Lower lobe of right lung (tissue), 2 donors: Measurements from ENCODE around the gene GON7. TPM values are rescaled to one million over a fixed set of nuclear protein-coding genes. Genes with fewer than 3 reads are reported as not detected.

Source experiments
- ATAC-seq, 2 donors: fragments of 200-7000 bp; cut with Tn5 transposase; one replicate each; pipeline ENCODE4 v1.9.1; 2020 to 2022; ENCODE audit warnings: mild to moderate bottlenecking in 2 of 2, moderate library complexity in 2 of 2
- DNase-seq: peaks from one replicate; pipeline ENCODE4 v3.0.0-alpha.2; 2020
- H3K27ac ChIP-seq: fragments of 200-600 bp; one replicate; pipeline ENCODE4 v1.8.0; 2022
- H3K27me3 ChIP-seq: fragments of 200-600 bp; one replicate; pipeline ENCODE4 v1.8.0; 2022; ENCODE audit warnings: low read depth
- H3K36me3 ChIP-seq: fragments of 200-600 bp; one replicate; pipeline ENCODE4 v1.8.0; 2022; ENCODE audit warnings: mild to moderate bottlenecking
- H3K4me1 ChIP-seq: fragments of 200-600 bp; one replicate; pipeline ENCODE4 v1.8.0; 2022
- H3K4me3 ChIP-seq: fragments of 200-600 bp; one replicate; pipeline ENCODE4 v1.8.0; 2022; ENCODE audit warnings: mild to moderate bottlenecking
- H3K9me3 ChIP-seq: fragments of 200-600 bp; one replicate; pipeline ENCODE4 v1.8.0; 2022
- intact Hi-C: fragments of 100-400 bp; cut with DNase I; formaldehyde crosslinking; loops from one replicate; pipeline ENCODE4 v1.11.0; 2022
- total RNA-seq: library from RNA; stranded (reverse); fragmentation: NEBNext Ultra II Directional; extraction: Animal tissue kit (Norgen Biotek cat#: 25700); gene quantifications from one replicate; pipeline ENCODE4 v1.2.1, GENCODE V29; 2021
- TF ChIP-seq, protein P1 (sequence below): fragments of 200-600 bp; IDR thresholded peaks from one replicate; pipeline ENCODE4 v1.8.0; 2022; ENCODE audit warnings: antibody characterized with exemption, mild to moderate bottlenecking
- donor health status: DM: no; HTN: yes; CAD: no; lungs with severe emphysema.

Gene GON7
- total RNA-seq, 1 donor from 2014 or later: 12.9 TPM

DNA sequence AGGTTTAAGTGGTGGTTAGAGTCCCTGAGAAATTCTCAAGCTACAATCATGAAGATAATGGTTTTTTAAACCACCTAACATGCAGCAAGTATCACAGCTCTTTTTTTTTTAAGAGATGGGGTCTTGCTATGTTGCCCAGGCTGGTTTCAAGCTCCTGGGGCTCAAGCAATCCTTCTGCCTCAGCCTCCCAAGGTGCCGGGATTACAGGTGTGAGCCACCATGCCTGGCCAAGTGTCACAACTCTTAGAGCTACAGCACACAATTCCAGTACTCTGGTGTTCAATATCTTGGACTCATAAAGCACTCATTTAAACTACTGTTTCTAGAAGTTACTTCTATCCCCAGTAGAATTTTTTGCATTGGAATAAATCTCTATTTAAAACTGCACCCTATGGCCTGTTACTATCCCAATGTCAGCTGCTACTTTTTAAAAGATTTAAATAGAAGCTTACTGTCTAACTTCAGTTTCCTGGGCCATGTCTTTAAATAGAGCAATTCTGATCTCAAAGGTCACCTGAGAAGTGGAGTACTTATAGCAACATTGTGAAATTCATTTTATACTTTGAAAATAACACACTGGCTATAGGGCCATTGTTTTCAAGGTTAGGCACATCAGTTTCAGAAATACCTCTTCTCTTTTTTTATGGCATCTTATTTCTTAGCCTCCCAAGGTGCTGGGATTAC lies 11.4 kb downstream of the GON7 start:
- TF ChIP-seq, protein P1, sequence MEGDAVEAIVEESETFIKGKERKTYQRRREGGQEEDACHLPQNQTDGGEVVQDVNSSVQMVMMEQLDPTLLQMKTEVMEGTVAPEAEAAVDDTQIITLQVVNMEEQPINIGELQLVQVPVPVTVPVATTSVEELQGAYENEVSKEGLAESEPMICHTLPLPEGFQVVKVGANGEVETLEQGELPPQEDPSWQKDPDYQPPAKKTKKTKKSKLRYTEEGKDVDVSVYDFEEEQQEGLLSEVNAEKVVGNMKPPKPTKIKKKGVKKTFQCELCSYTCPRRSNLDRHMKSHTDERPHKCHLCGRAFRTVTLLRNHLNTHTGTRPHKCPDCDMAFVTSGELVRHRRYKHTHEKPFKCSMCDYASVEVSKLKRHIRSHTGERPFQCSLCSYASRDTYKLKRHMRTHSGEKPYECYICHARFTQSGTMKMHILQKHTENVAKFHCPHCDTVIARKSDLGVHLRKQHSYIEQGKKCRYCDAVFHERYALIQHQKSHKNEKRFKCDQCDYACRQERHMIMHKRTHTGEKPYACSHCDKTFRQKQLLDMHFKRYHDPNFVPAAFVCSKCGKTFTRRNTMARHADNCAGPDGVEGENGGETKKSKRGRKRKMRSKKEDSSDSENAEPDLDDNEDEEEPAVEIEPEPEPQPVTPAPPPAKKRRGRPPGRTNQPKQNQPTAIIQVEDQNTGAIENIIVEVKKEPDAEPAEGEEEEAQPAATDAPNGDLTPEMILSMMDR: no peak
- H3K4me1 ChIP-seq: no peaks in the 10 kb centered on the region
- no peaks in the 10 kb centered on the region for H3K27me3 ChIP-seq
- DNase-seq (no peak), ATAC-seq (no peak)
- H3K4me3 ChIP-seq: no peak overlapping the region
- intact Hi-C loops: no loop called here
- no peaks in the 10 kb centered on the region for H3K9me3 ChIP-seq
- H3K27ac ChIP-seq: no peak overlapping the region
- H3K36me3 ChIP-seq: peaks cover 12% of the 10 kb centered on the region

DNA sequence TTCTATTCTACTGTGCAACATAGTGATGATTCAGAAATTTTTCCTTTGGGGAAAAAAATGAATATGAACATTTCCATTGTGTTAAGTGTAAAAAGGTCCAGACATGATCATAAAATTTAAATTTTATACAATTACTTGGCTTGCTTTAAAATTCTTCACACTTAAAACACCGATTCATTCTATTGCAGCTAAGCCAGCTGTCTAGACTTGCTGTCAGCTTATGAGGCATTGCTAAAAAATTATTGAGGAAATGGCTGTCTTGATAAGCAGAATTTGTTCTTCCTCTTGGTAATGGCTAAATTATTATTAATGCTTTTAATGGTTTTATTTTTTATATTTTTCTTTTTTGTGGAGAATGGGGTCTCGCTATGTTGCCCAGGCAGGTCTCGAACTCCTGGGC lies 19.9 kb downstream of the GON7 start:
- Histone ChIP-seq H3K27me3 (no peaks in the 10 kb centered on the region), H3K27ac (no peak overlapping the region), H3K36me3 (peaks cover 43% of the 10 kb centered on the region), H3K4me1 (peaks cover 32% of the 10 kb centered on the region), H3K4me3 (peak overlapping the region; percentile 97), H3K9me3 (no peaks in the 10 kb centered on the region)
- intact Hi-C loops: no loop called here
- no peak for ATAC-seq
- TF ChIP-seq, protein P1: no peak
- no peak for DNase-seq

DNA sequence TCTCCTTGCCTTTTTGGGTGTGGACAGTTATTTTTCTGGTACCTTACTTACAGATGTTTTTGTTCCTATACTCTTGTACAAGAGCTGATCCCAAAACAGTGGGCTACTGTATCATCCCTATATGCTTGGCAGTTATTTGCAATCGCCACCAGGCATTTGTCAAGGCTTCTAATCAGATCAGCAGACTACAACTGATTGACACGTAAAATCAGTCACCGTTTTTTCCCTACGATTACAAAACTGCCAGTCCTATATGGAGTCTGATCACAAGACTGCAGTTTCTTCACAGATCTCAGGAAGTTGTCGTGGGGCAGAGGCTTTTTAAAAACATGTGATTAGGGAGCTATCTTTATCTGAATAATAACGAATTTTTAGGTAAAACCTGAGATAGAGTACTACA lies 20.4 kb downstream of the GON7 start:
- no peak for ATAC-seq
- peak overlapping the region; percentile 97 for H3K4me3 ChIP-seq

DNA sequence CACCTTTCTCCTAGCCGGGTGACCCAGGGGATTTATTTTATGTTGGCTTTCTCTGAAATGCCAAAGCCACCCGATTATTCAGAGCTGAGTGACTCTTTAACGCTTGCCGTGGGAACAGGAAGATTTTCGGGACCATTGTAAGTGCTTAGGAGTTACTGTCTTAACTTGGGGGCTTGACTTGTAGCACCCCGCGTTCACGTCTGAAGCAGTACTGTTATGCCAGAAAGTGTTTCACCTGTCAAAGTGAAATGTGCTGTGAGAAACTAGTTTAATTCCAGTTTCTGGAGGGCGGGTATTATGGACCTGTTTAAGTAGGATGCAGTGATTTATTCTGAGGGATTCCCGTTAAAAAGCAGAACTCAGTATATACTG lies 21.5 kb downstream of the GON7 start:
- no peak for ATAC-seq
- Histone ChIP-seq H3K27ac (peak overlapping the region; percentile 98), H3K36me3 (peaks cover 50% of the 10 kb centered on the region), H3K27me3 (no peaks in the 10 kb centered on the region), H3K9me3 (no peaks in the 10 kb centered on the region), H3K4me3 (peak overlapping the region; percentile 97), H3K4me1 (peaks cover 32% of the 10 kb centered on the region)
- no peak for DNase-seq
- intact Hi-C loops: no loop called here
- TF ChIP-seq, protein P1: no peak

More for the DNA sequence above, 20.4 kb downstream of the GON7 start:
- peaks cover 32% of the 10 kb centered on the region for H3K4me1 ChIP-seq
- H3K36me3 ChIP-seq: peaks cover 47% of the 10 kb centered on the region
- DNase-seq: no peak
- TF ChIP-seq, protein P1: no peak
- intact Hi-C loops: no loop called here
- no peaks in the 10 kb centered on the region for H3K27me3 ChIP-seq
- H3K9me3 ChIP-seq: no peaks in the 10 kb centered on the region
- peak overlapping the region; percentile 18 for H3K27ac ChIP-seq

DNA sequence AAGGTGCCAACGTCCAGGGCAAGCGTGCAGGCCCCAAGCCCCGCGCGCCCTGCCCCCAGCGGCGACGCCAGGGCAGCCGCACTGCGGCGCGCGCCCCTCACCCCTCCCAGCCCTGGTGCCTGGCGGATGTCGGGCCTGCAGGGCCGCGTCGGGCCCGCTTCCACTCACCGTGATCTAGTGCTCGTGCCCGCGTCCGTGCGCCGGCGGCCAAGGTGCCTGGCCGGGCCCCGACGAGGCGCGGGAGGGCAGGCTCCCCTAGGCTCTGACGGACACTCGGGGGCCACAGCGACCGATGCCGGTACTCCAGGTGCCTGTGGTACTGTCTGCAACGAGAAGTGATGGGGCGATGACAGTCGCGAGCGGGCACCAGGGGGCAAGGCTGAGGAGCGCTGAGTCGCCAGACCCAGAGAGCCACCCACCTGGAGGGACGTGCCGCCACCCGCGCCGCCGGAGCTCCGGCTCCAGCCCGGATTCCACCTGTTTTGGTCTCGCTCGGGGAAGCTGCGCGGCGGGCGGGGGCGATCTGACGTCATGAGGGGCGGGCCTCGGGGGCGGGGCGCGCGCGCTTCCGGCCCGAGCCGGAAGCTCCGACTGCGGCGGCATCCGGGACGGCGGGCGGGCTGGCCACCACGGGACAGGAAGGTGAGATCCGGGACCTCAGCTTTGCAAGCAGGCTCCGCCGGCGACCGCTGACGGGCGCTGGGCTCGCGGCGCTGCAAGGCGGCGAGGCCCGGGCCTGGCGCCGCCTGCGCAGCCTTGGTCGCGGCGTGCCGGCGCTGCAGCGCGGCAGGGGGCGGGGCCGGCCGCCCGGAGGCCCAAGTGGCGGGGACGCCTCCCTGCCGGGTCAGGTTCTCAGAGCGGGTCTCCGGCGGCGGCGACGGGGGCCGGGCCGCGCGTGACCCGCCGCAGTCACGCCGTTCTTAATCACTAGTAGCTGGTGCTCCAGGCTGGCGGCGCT lies 22.2 kb downstream of the GON7 start, which contains the start of the genes LYSET and MOAP1:
Gene LYSET, plus strand, starts transcription at position 927 of the 958 bp plus-strand sequence. CDS start 89 bp downstream, outside the sequence.
Gene MOAP1, minus strand, starts transcription at position 507 of the 958 bp plus-strand sequence. CDS start 655 bp downstream, outside the sequence.
- peak within 1 kb of the TSS; percentile 97 for H3K4me3 ChIP-seq
- H3K9me3 ChIP-seq: no peaks in the 10 kb centered on the region
- TF ChIP-seq, protein P1: peak; percentile 42
- DNase-seq (peak; percentile 93), ATAC-seq (peak; percentile 96)
- peaks cover 50% of the 10 kb centered on the region for H3K36me3 ChIP-seq
- intact Hi-C loops: no loop called here
- H3K4me1 ChIP-seq: peaks cover 32% of the 10 kb centered on the region
- H3K27me3 ChIP-seq: no peaks in the 10 kb centered on the region
- H3K27ac ChIP-seq: peak within 1 kb of the TSS; percentile 98
